Measurements from ENCODE around the gene CAPS.

GRCh38 chr19:5896365-5897076, 17.5 kb upstream of the CAPS start:
- no peak for TF ChIP-seq CTCF (IDR thresholded peaks at IDR 0.05; ENCODE audit: low read depth, low read length)
- TF ChIP-seq POLR2A (IDR thresholded peaks at IDR 0.05; ENCODE audit: extremely low read depth, insufficient read length) = no peak
- TF ChIP-seq MYC (IDR thresholded peaks at IDR 0.05; ENCODE audit: low read depth, low read length) = no peak
- TF ChIP-seq MAX (IDR thresholded peaks at IDR 0.05; ENCODE audit: low read depth, low read length) = no peak
